HG02943 (cell line): ENCODE results near the gene NFIL3.
"Not testable (repeated sequence)": the region's sequence is repeated elsewhere in the genome, so short reads cannot be mapped to it uniquely, and the experiment has no call there.

Source experiments
- ATAC-seq: cut with Tn5 transposase; IDR thresholded peaks from one replicate; pipeline ENCODE4 v1.9.1; 2021; ENCODE audit warnings: mild to moderate bottlenecking, low read depth, moderate library complexity; ENCODE audit not compliant: unreplicated experiment

Gene NFIL3

DNA sequence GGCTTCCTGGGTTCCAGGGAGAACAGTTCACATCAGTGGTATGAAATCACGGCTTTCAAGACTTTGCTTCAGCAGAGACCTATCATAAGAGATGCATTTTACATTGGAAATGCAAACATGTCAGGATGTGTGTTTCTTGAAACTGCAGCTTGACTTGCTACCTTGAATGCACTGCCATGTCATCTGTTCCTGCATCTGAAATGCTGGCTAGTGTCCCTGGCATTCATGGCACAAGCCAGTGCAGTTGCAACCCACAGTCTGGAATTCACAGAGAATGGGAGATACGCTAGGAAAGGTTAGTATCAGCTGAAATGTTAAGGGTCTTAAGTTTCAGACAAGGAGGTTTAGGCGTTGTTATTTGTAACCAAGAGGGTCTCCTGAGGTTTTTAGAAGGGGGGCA lies 24.7 kb downstream of the NFIL3 start:
- no peak for ATAC-seq

DNA sequence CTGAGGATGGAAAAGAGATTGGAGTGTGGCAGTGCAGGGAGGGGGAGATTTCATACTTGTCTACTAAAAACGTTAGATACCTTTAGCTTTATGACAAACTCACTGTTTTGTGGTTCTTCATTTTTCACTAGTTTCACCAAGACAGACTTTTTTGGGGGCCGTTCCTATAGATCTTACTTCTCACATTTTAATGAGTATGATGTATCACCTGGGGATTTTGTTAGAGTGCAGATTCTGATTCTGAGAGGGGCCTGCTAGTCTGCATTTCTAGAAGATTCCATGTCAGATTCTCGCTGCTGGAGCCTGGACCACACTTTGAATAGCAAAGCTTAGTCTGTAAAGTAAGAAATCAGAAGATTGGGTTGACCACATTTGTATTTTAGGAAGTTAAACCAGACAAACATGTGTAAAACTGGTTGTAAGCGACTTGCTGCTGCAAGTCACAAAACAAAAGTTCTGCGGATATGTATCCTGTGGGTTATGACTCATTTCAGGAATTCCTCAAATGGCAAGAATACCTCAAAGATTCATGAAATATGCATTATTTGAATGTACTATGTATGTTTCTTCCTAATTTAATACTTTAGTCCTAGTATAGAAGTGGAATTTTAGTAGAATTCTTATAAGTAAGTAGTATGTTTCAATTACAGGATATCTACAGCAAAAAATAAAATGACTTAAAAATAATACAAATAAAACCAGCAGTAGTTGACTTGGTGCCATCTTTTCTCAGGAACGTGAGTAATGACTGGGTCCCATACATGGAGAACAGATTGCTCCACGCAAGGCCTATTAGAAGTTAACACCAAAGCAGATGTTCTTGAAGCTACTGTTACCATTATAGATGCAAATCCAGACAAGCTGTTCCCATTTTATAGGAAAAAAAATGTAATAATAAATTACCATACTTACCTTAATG lies 27.8 kb downstream of the NFIL3 start:
- no peak for ATAC-seq

DNA sequence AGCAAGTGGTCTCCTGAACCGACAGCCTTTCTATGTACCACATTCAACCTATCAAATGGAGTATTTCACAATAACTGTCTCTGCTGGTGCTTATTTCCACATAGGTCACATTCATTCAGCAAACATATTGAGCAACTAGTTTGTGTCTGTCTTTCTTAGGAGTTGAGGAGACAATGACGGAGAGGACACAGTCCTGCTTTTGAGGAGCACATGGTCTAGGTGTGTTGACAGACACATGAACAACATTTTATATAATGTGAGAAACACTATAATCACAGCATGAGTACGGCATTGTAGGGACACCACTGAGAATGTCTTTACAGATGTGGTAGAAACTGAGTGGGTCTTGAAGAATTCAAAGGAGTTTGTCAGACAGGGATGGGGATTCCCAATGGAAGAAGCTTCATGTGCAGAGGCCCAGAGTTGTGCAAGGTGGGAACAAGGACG lies 28.5 kb downstream of the NFIL3 start:
- no peak for ATAC-seq

GRCh38 chr9:91393826-91394225 lies 29.8 kb downstream of the NFIL3 start:
- no peak for ATAC-seq

- no peak for ATAC-seq
Observed at GRCh38 chr9:91392435-91392834, 31.2 kb downstream of the NFIL3 start.

DNA sequence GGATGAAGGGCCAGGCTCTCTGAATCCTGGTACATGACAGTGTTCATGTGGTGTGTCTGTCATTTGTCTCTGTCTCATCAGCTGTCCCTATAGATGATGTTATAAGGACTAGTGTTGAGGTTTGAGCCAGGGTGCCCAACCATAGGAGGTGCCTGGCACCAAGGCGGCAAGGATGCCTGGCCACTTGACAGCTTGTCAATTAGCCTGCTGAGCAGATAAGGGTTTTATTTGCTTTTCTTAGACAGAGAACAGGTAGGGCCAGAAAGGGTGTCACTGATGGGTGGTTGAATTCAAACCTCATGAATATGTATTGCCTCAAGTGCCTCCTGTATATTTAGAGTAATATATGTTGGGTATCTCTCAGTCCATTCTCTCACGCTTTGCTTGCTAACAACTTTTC lies 31.8 kb downstream of the NFIL3 start:
- ATAC-seq: no peak

- no peak for ATAC-seq
Observed at GRCh38 chr9:91391412-91391811, 32.2 kb downstream of the NFIL3 start.

DNA sequence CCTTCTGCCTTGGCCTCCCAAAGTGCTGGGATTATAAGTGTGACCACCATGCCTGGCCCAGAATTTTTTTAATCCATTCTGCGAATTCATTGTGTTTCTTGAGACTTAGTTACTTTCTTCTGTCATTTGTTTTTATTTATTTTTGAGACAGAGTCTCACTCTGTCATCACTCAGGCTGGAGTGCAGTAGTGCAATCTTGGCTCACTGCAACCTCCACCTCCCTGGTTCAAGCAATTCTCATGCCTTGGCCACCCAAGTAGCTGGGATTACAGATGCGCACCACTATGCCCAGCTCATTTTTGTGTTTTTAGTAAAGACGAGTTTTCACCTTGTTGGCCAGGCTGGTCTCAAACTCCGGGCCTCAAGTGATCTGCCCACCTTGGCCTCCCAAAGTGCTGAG lies 33.9 kb downstream of the NFIL3 start:
- ATAC-seq: not testable (repeated sequence)

GRCh38 chr9:91386765-91387164 lies 36.9 kb downstream of the NFIL3 start:
- ATAC-seq: no peak

DNA sequence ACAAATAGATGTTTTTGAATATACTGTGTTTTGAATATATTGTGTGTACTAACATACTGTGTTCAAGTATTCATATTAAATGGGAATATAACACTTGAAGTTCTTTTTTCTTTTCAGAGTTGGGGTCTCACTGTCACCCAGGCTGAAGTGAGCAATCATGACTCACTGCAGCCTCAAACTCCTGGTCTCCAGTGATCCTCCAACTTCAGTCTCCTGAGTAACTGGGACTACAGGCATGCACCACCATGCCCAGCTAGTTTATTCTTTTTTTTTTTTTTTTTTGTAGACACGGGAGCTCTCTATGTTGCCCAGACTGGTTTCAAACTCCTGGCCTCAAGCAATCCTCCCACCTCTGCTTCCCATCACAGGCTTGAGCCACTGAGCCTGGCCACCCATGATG lies 38.7 kb downstream of the NFIL3 start:
- ATAC-seq: no peak

DNA sequence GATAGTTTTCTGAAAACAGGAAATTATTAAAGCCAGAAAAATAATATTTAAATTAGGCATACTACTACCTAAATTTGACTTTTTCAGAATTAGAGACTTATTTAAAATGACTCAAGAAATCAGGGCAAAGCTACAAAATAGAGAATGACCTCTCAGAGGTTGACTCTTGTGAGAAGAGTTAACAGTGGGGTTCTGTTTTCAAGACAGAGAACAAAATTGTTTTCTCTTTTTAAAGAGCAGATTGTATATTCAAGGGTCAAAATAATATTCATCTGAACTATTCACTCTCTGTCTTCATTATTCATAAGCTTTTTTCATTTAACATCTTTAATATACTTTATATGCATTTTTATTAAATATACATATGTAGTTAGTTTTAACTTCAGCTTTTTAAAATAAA lies 40.1 kb downstream of the NFIL3 start:
- ATAC-seq: no peak

DNA sequence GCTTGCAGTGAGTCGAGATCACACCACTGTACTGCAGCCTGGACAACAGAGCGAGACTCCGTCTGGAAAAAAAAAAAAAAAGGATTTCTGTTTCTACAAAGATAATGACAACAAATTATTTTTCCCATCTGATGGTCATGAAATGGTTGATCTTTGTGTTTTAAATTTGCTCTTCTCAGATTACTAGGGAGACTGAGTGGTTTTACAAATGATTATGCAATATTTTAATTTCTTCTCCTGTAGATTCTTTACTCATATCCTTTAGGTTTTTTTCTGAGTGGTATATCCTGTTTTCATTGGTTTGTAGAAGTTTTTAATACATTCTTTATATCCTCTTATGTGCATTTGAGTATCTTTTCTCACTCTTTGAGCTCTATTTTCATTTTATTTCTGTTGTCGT lies 41.3 kb downstream of the NFIL3 start:
- no peak for ATAC-seq

GRCh38 chr9:91379426-91379825 lies 44.2 kb downstream of the NFIL3 start:
- ATAC-seq: no peak

- ATAC-seq: no peak
Observed at GRCh38 chr9:91378695-91379127, 44.9 kb downstream of the NFIL3 start.

- not testable (repeated sequence) for ATAC-seq
Observed at GRCh38 chr9:91378054-91378453, 45.6 kb downstream of the NFIL3 start.

GRCh38 chr9:91376239-91376638 lies 47.4 kb downstream of the NFIL3 start:
- ATAC-seq: no peak

GRCh38 chr9:91374939-91375338 lies 48.7 kb downstream of the NFIL3 start:
- no peak for ATAC-seq

- ATAC-seq: no peak
Observed at GRCh38 chr9:91371894-91372293, 51.7 kb downstream of the NFIL3 start.

- ATAC-seq: not testable (repeated sequence)
Observed at GRCh38 chr9:91370006-91370405, 53.6 kb downstream of the NFIL3 start.

DNA sequence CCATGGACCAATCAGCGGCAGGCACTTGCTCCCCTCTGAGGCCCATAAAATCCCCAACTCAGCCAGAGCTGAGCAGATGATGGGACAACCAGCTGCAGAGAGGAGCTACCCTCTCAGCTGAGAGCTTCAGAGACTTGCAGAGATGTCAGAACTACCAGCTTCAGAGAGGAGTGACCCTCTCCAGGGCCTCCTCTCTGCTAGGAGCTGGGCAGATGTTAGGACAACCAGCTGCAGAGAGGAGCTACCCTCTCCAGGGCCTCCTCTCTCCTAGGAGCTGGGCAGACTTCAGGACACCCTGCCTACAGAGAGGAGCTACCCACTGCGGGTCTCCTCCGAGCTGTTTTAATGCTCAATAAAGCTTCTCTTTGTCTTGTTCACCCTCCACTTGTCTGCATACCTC lies 58.9 kb downstream of the NFIL3 start:
- no peak for ATAC-seq

DNA sequence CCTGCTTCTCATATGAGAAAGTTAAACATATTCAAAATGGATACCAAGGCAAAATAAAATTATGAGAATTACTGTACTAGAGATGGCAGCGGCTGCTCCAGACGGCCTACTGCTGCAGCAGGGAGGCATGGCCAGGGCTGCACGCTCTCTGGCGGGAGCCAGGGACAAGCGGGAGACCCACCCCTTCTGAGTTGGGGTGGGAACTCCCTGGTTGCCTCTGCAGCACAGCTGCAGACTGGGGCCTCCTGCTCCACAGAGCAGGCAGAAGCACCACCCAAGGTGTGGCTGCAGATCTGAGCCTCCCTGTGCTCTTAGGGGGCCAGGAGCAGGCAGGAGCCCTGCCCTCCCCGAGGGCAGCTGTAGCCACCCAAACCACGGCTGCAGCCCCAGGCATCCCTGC lies 59.6 kb downstream of the NFIL3 start:
- ATAC-seq: no peak

- peak; percentile 15 for ATAC-seq
Observed at GRCh38 chr9:91362051-91362611, 61.5 kb downstream of the NFIL3 start.
